KBM-7 (cell line): Measurements from ENCODE around the gene TNMD.
"Not testable (repeated sequence)": the region's sequence is repeated elsewhere in the genome, so short reads cannot be mapped to it uniquely, and the experiment has no call there.

Source experiments
- DNase-seq: peaks from one replicate; pipeline ENCODE4 v3.0.0-alpha.2; 2015
- in situ Hi-C: fragments of 300-500 bp; cut with MboI; formaldehyde crosslinking; loops from 2 replicates; pipeline ENCODE4 v1.14.3; 2020; ENCODE audit warnings: low sequenced_read_pairs, low pct_unique_long_range_greater_than_20kb, mixed read lengths

Gene TNMD

DNA sequence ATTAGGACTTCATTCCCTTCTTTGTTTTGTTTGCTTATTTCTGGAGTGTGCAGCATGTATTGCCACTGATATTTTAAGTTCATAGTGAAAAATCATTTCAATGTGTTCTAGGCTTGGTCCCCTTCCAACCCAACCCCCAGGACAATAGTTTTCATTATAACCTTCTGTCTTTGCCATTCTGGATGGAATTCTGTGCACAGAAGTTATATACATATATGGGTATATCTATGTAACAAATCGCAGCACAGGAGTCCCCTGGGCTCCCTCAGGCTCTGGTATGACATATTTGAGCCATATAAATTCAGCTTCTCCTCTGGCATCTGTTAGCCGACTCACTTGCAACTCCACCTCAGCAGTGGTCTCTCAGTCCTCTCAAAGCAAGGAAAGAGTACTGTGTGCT, at the start of gene TNMD:
Gene TNMD, plus strand, starts transcription at position 326 of the 400 bp plus-strand sequence. CDS start 83 bp downstream, outside the sequence.
- no peak for DNase-seq

GRCh38 chrX:100565534-100565933, 19.2 kb upstream of the TNMD start:
- in situ Hi-C loops = not testable (repeated sequence)
- peak; percentile 2 for DNase-seq

More for the DNA sequence above, at the start of gene TNMD:
- in situ Hi-C loops = no loop called here

DNA sequence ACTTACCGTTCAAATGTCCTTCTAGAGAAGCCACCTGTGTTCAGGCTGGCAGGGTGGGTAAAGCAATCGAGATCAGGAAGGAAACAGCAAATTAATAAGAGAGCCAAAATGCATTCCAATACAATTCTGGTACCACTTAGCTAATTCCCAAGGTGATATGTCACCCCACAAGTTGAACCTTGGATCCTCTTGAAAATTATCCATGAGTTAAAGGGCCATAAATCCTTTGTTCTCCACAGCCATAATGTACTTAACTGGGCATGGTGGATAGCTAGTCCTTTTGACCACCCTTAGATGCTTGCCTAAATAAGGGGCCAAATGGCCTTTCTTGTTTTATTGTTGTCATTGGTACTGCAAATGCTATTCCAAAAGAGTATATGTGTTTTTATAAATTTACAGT, 2.0 kb downstream of the TNMD start:
- DNase-seq = no peak
- in situ Hi-C loops = no loop called here

DNA sequence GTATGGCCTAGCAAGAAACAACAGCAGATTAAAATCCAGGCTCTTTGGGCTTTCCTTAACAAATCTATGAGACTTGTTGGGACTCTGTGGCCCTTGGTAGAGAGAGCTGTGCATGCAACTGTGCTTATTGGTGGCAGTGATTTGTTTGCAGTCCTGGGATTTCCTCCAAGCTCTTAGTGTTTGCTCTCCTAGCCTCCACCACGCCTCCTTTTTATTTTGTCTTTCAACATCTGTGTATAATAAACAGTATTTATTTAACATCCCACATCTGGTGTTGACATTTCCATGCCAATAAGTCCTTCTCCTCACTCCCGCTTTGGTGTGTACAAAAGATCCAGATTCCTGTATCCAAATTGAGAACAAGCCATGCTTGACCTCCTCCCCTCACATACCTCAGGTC, 3.1 kb downstream of the TNMD start:
- in situ Hi-C loops = no loop called here
- DNase-seq = no peak

- in situ Hi-C loops = no loop called here
- no peak for DNase-seq
Observed at GRCh38 chrX:100591256-100592051, 6.7 kb downstream of the TNMD start.

DNA sequence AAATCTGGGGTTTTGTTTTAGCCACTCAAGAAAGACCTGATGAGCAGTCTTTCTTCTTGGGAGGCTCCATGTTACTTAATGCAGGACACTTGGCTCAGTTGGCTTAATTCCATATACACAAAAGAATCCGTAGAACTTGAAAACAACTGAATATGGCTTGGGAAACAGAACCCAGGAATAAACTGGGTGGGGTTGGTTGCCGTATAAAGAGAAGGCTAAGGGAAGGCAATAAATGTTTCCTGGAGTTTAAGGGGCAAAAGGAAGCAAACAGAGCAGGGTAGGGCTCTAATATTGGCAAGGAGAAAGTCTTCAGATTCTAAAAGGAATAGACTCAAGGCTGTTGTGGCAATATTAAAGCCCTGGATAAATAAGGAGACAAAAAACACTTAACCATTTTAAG, 8.4 kb downstream of the TNMD start:
- no peak for DNase-seq
- in situ Hi-C loops = no loop called here

- in situ Hi-C loops = no loop called here
- DNase-seq = no peak
Observed at GRCh38 chrX:100593581-100593980, 8.8 kb downstream of the TNMD start.

DNA sequence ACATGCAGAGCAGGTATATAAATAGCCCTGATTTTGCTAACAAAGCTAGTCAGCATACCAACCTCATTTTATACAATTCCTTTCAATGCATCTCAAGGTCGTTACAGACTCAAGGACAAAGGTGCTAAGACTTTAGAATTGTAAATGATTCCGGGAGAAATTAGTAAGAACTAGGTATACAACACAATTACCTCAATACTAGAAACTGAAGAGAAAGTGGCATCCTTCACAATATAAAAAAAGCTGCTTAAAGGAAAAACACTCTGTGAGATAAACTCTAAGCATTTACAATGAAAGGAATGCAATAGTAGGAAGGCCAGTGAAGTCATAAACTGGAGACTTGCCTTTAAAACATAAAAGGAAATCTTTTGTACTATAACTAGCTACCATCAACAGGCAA, 11.9 kb downstream of the TNMD start:
- no peak for DNase-seq
- in situ Hi-C loops = no loop called here

- no peak for DNase-seq
- in situ Hi-C loops = no loop called here
Observed at GRCh38 chrX:100599456-100599855, 14.7 kb downstream of the TNMD start.

- in situ Hi-C loops = no loop called here
- DNase-seq = no peak
Observed at GRCh38 chrX:100600340-100600739, 15.6 kb downstream of the TNMD start.

- in situ Hi-C loops = no loop called here
- DNase-seq = no peak
Observed at GRCh38 chrX:100600758-100601157, 16.0 kb downstream of the TNMD start.

DNA sequence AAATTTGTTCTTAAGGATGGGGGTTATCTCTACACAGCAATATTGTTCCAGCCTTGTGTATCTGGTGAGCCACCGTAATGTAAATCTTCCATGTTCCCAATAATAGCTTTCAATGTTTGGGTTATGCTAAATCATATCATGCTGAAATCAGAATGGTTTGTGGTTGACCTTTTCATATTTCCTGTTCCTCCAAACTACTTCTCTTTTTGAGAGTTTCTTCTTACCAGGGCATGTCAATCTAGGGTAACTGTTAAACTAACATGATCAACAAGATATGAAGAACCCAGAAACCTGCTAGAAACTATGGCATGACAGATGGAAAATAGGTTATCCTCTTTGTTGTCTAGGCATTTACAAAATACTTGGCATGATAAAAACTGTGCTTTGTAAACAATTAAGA, 22.0 kb downstream of the TNMD start:
- peak; percentile 69 for DNase-seq
- in situ Hi-C loops = no loop called here

DNA sequence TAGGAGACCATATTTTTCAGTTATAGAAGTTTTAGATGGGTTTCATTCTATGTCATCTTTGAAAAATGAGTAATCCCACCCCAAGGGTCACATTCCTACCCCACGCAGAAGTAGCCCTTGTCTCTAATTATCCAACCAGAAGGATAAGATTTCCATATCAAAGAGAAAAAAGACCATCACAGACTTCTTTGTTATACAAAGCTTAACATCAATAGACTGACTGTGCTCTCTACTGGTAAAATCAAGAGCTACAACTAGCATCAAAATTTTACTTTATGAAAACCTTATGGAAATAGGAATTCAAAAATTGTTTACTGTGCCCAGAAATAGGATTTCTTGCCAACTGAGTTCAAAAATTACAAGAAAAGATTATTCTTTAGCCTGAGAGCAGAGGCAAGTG, 24.9 kb downstream of the TNMD start:
- in situ Hi-C loops = no loop called here

GRCh38 chrX:100611951-100612350, 27.2 kb downstream of the TNMD start:
- no peak for DNase-seq
- in situ Hi-C loops = no loop called here

More for the DNA sequence above, 24.9 kb downstream of the TNMD start:
- no peak for DNase-seq

DNA sequence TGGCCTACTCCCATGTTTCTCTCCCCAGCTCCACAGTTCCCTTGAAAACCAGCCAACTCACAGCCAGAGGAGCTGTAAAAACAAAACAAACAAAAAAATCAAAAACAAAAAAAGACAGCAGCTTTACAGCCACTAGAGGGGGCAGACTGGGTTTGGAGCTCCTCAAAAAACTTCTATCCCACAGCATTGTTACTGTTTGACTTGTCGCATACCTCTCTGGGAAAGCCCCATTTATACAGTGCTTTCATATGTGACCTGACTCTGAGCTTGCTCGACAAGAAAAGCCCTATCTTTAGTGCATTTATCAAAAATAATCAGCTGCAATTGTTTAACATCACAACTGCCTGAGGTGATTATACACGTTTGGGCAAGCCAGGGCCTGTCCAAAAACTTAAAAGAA, 30.3 kb downstream of the TNMD start:
- DNase-seq = peak; percentile 74
- in situ Hi-C loops = no loop called here

- DNase-seq = no peak
Observed at GRCh38 chrX:100623001-100623400, 38.3 kb downstream of the TNMD start.

DNA sequence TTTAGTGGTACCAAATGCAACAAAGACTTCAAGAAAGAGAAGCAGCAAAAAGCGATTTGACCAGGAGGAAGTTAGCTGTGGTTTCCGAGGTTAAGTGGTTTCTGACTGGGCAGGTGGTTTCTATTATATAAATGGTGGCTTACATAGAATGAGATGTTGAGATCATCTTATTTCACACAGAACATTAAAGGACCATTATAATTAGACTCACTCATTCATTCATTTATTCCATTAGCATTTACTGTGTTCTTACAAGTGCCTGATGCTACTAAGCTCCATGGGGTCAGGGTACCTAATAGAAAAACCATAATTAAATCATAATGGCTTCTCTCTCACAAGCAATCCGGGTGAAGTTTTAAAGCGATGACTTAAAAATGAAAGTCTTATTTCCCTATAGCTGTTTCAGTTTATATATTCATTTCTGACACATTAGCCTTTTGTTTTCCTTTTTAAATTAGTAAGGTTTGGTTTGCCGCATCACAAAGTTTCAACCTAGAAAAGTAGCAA, 41.3 kb downstream of the TNMD start:
- DNase-seq = peak; percentile 81
- in situ Hi-C loops = no loop called here

More at GRCh38 chrX:100623001-100623400, 38.3 kb downstream of the TNMD start:
- in situ Hi-C loops = no loop called here

GRCh38 chrX:100635040-100635439, 50.3 kb downstream of the TNMD start:
- DNase-seq = no peak
- in situ Hi-C loops = no loop called here

DNA sequence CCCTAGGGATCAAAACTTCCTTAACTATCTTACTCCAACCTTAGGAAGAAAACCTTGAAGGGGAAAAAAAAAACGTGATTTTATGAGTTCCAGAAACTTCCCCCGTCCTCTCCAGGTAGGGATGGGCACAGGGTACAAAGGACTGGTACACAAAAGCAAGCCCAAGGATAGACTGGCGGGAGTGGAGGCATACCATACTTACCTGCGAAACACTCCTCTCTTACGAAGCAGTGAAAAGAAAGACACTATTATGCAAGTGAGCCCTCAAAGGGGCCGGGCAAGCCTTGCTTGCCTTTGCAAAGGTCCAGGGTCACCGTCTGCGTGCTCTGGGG, 51.2 kb downstream of the TNMD start:
- in situ Hi-C loops = no loop called here
- no peak for DNase-seq

DNA sequence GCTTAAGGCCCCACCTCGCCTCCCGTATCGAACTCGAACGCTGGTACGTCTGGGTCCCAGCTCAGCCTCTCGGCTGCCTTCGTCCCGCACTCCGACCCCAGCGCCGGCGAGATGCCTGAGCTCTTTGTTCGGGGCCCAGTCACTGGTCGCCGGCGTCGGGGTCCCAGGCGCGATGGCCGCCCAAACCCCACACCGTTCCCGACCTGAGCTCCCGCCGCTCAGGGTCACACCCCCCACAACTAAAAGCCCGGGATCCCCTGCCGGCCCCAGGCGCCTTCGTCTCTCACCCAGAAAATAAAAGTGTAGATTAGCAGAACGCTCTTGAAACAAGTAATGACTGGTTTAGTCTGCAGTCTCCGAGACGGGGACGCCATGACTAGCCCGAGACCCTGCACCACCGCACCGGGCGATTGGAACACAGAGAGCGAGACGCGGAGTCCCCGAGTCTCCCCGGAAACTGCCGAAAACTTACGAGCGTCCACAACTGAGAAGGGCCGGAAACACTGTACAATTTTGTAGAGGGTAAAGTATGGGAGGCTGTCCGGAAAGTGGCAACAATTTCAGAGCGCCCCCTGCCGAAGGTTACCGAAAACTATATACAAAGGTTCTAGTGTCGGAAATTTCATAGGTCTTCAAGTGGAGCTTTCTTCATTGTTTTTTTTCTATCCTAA, 51.7 kb downstream of the TNMD start, which contains the start of gene TSPAN6:
Gene TSPAN6, minus strand, starts transcription at position 486 of the 671 bp plus-strand sequence. Its CDS starts 112 bp downstream, at position 374.
- DNase-seq = no peak
- in situ Hi-C loops = no loop called here
